PC-3 (cell line): ENCODE data around the gene HYAL4. TPM values are rescaled to one million over a fixed set of nuclear protein-coding genes. Genes with fewer than 3 reads are reported as not detected.
A peak's percentile ranks its signal among the peaks of the same experiment; 100 is the strongest.
"Not testable (repeated sequence)": the region's sequence is repeated elsewhere in the genome, so short reads cannot be mapped to it uniquely, and the experiment has no call there.

Experiments
- ATAC-seq: fragments of 200-7000 bp; cut with Tn5 transposase; 2 replicates; pipeline ENCODE4 v1.9.1; 2020; ENCODE audit warnings: mild to moderate bottlenecking, moderate library complexity
- BruUV-seq: library from RNA; stranded (reverse); fragments of 400-500 nt; replicated peaks from 2 replicates; lab custom pipeline; 2021; lab: Mats Ljungman, UMichigan
- CTCF ChIA-PET: fragments of 300-600 bp; sonication (Branson Sonifier 250); formaldehyde crosslinking; loops from one replicate; lab custom pipeline; 2022; ENCODE audit warnings: antibody characterized with exemption; lab: Charles Lee
- POLR2A ChIA-PET: fragments of 300-600 bp; sonication (Branson Sonifier 250); formaldehyde crosslinking; loops from one replicate; lab custom pipeline; 2022; ENCODE audit warnings: antibody characterized with exemption; ENCODE audit not compliant: unreplicated experiment; lab: Charles Lee
- DNase-seq: peaks from one replicate; pipeline ENCODE4 v3.0.0-alpha.2; 2015
- H2AFZ ChIP-seq: fragments of 300-600 bp; sonication (generic); 2 replicates; pipeline ENCODE4 v1.6.0; 2016; ENCODE audit warnings: antibody characterized with exemption, low read length
- H3F3A ChIP-seq: fragments of 300-600 bp; sonication (generic); one replicate; pipeline ENCODE4 v1.6.0; 2017; ENCODE audit warnings: antibody characterized with exemption, low read length, control low read depth, mild to moderate bottlenecking; ENCODE audit not compliant: unreplicated experiment
- H3K27ac ChIP-seq: fragments of 300-600 bp; sonication (generic); 2 replicates; pipeline ENCODE4 v1.5.1; 2016; ENCODE audit warnings: mild to moderate bottlenecking, low read length
- H3K27me3 ChIP-seq: fragments of 300-600 bp; sonication (generic); 2 replicates; pipeline ENCODE4 v1.6.1; 2016; ENCODE audit warnings: low read length, mixed read lengths
- H3K36me3 ChIP-seq: fragments of 300-600 bp; sonication (generic); 2 replicates; pipeline ENCODE4 v1.6.1; 2016; ENCODE audit warnings: low read depth, mixed run types, low read length, mixed read lengths
- H3K4me1 ChIP-seq: fragments of 300-600 bp; sonication (generic); 2 replicates; pipeline ENCODE4 v1.5.1; 2016; ENCODE audit warnings: low read length; ENCODE audit not compliant: insufficient read depth
- H3K4me2 ChIP-seq: fragments of 300-600 bp; sonication (generic); 2 replicates; pipeline ENCODE4 v1.6.0; 2016; ENCODE audit warnings: low read length
- H3K4me3 ChIP-seq: fragments of 300-600 bp; sonication (generic); 2 replicates; pipeline ENCODE4 v1.5.1; 2016; ENCODE audit warnings: mild to moderate bottlenecking, low read length, mixed read lengths
- H3K79me2 ChIP-seq: fragments of 300-600 bp; sonication (generic); 2 replicates; pipeline ENCODE4 v1.6.1; 2017; ENCODE audit warnings: low read length, mixed read lengths
- H3K9ac ChIP-seq: fragments of 300-600 bp; sonication (generic); 2 replicates; pipeline ENCODE4 v1.6.0; 2016; ENCODE audit warnings: mild to moderate bottlenecking, low read length
- H3K9me2 ChIP-seq: fragments of 300-600 bp; sonication (generic); replicated peaks from 2 replicates; pipeline ENCODE4 v1.6.1; 2016; ENCODE audit warnings: mixed run types, low read length, mixed read lengths
- H3K9me3 ChIP-seq: fragments of 300-600 bp; sonication (generic); 2 replicates; pipeline ENCODE4 v1.6.1; 2016; ENCODE audit warnings: low read length, mixed read lengths
- H4K20me1 ChIP-seq: fragments of 300-600 bp; sonication (generic); 2 replicates; pipeline ENCODE4 v1.6.1; 2016; ENCODE audit warnings: low read length, mixed read lengths
- CTCF ChIP-seq: fragments of 300-600 bp; sonication (generic); conservative IDR thresholded peaks from 2 replicates; pipeline ENCODE4 v1.5.1; 2017; ENCODE audit warnings: antibody characterized with exemption, low read depth, mild to moderate bottlenecking, low read length
- EZH2 ChIP-seq: fragments of 300-600 bp; sonication (generic); IDR thresholded peaks from one replicate; pipeline ENCODE4 v1.6.1; 2017; ENCODE audit warnings: antibody characterized with exemption, mild to moderate bottlenecking, low read length; ENCODE audit not compliant: unreplicated experiment
- EZH2phosphoT487 ChIP-seq: fragments of 300-600 bp; sonication (generic); IDR thresholded peaks from 2 replicates; pipeline ENCODE4 v1.6.1; 2018; ENCODE audit warnings: mild to moderate bottlenecking, antibody characterized with exemption, low read length, borderline replicate concordance
- intact Hi-C: fragments of 100-400 bp; cut with micrococcal nuclease; formaldehyde crosslinking; loops from 2 replicates; pipeline ENCODE4 v1.9.0; 2023
- total RNA-seq: library from RNA; depleted of rRNA; stranded (reverse); fragments of >200 nt; gene quantifications from 2 replicates; pipeline ENCODE4 v1.2.3, GENCODE V29; 2014

The HYAL4 gene
- total RNA-seq, 1 experiment from 2014 or later: 0.26 TPM

GRCh38 chr7:123824754-123825067, 20.3 kb upstream of the HYAL4 start:
- intact Hi-C loops: loop anchor here (2.0 kb wide), 1 partner anchor 26 kb away; no protein-coding TSS in a partner anchor
- DNase-seq: peak; percentile 77
- H3K27ac ChIP-seq: no peak overlapping the region
- no peak overlapping the region for H3K9ac ChIP-seq
- TF ChIP-seq EZH2phosphoT487 (no peak), EZH2 (no peak), CTCF (no peak)
- no peaks in the 10 kb centered on the region for H3K27me3 ChIP-seq
- H3K9me3 ChIP-seq: no peaks in the 10 kb centered on the region
- no peaks in the 10 kb centered on the region for H3K36me3 ChIP-seq
- no peaks in the 10 kb centered on the region for H3K79me2 ChIP-seq
- no peak overlapping the region for H2AFZ ChIP-seq
- no peaks in the 10 kb centered on the region for H4K20me1 ChIP-seq
- H3K4me2 ChIP-seq: peak overlapping the region; percentile 50
- POLR2A ChIA-PET: interaction anchor here (0.6 kb wide), 1 partner anchor 43 kb away, joined by 3 read pairs; no protein-coding TSS in a partner anchor
- no peaks in the 10 kb centered on the region for H3F3A ChIP-seq
- no peaks in the 10 kb centered on the region for H3K9me2 ChIP-seq
- H3K4me3 ChIP-seq: no peak overlapping the region
- ATAC-seq: peak; percentile 98
- peaks cover 12% of the 10 kb centered on the region for H3K4me1 ChIP-seq
- no TSS peak for BruUV-seq
- CTCF ChIA-PET: no interaction called here

GRCh38 chr7:123828805-123829204, 16.2 kb upstream of the HYAL4 start:
- no peak for ATAC-seq
- no peaks in the 10 kb centered on the region for H3K27me3 ChIP-seq

GRCh38 chr7:123836656-123837055, 8.3 kb upstream of the HYAL4 start:
- BruUV-seq: no TSS peak
- Histone ChIP-seq H2AFZ (no peak overlapping the region), H3K79me2 (no peaks in the 10 kb centered on the region), H3K4me3 (no peak overlapping the region), H3K9me2 (no peaks in the 10 kb centered on the region), H3K36me3 (no peaks in the 10 kb centered on the region), H3K27ac (no peak overlapping the region), H3F3A (no peaks in the 10 kb centered on the region), H3K27me3 (no peaks in the 10 kb centered on the region), H4K20me1 (no peaks in the 10 kb centered on the region), H3K9ac (no peak overlapping the region), H3K4me2 (no peak overlapping the region), H3K9me3 (no peaks in the 10 kb centered on the region), H3K4me1 (no peaks in the 10 kb centered on the region)
- intact Hi-C loops: no loop called here
- ATAC-seq (no peak), DNase-seq (no peak)
- ChIA-PET POLR2A (no interaction called here), CTCF (no interaction called here)
- TF ChIP-seq EZH2phosphoT487: no peak
- TF ChIP-seq CTCF: no peak
- TF ChIP-seq EZH2: no peak

More at GRCh38 chr7:123828805-123829204, 16.2 kb upstream of the HYAL4 start:
- ChIA-PET POLR2A (no interaction called here), CTCF (no interaction called here)
- Histone ChIP-seq H3K9ac (no peak overlapping the region), H3F3A (no peaks in the 10 kb centered on the region), H3K27ac (no peak overlapping the region), H3K36me3 (no peaks in the 10 kb centered on the region), H3K4me2 (no peak overlapping the region), H3K9me3 (no peaks in the 10 kb centered on the region), H2AFZ (no peak overlapping the region), H3K9me2 (no peaks in the 10 kb centered on the region), H3K79me2 (no peaks in the 10 kb centered on the region), H3K4me3 (no peak overlapping the region), H3K4me1 (peaks cover 8% of the 10 kb centered on the region), H4K20me1 (no peaks in the 10 kb centered on the region)
- no TSS peak for BruUV-seq
- DNase-seq: no peak
- no peak for TF ChIP-seq CTCF
- TF ChIP-seq EZH2: no peak
- no peak for TF ChIP-seq EZH2phosphoT487
- intact Hi-C loops: no loop called here

GRCh38 chr7:123839106-123839505, 5.9 kb upstream of the HYAL4 start:
- BruUV-seq: not testable (repeated sequence)

GRCh38 chr7:123844142-123844541, 827 bp upstream of the HYAL4 start:
- H3K79me2 ChIP-seq, H3K9ac ChIP-seq, H3K27me3 ChIP-seq, H3K36me3 ChIP-seq, POLR2A ChIA-PET, H3K9me2 ChIP-seq, H3K27ac ChIP-seq, H3K4me2 ChIP-seq, H3F3A ChIP-seq, BruUV-seq, H3K9me3 ChIP-seq, ATAC-seq, H3K4me3 ChIP-seq, CTCF ChIA-PET, H4K20me1 ChIP-seq, DNase-seq, intact Hi-C loops, H2AFZ ChIP-seq: not testable (repeated sequence)
- peaks cover 38% of the 10 kb centered on the region for H3K4me1 ChIP-seq

More at GRCh38 chr7:123839106-123839505, 5.9 kb upstream of the HYAL4 start:
- POLR2A ChIA-PET, H3K9me3 ChIP-seq, ATAC-seq, H3K27ac ChIP-seq, H3K27me3 ChIP-seq, DNase-seq, H3K79me2 ChIP-seq, H3K4me2 ChIP-seq, intact Hi-C loops, H3K9me2 ChIP-seq, H3K9ac ChIP-seq, H3K4me3 ChIP-seq, H4K20me1 ChIP-seq, H2AFZ ChIP-seq, H3K4me1 ChIP-seq, H3F3A ChIP-seq, H3K36me3 ChIP-seq, CTCF ChIA-PET: not testable (repeated sequence)
